HG03064 (cell line): ENCODE measurements around the gene ZBTB12.
"Not testable (repeated sequence)": the region's sequence is repeated elsewhere in the genome, so short reads cannot be mapped to it uniquely, and the experiment has no call there.

Experiments
- ATAC-seq: cut with Tn5 transposase; IDR thresholded peaks from one replicate; pipeline ENCODE4 v1.9.1; 2021; ENCODE audit warnings: low read depth; ENCODE audit not compliant: unreplicated experiment

The ZBTB12 gene, protein sequence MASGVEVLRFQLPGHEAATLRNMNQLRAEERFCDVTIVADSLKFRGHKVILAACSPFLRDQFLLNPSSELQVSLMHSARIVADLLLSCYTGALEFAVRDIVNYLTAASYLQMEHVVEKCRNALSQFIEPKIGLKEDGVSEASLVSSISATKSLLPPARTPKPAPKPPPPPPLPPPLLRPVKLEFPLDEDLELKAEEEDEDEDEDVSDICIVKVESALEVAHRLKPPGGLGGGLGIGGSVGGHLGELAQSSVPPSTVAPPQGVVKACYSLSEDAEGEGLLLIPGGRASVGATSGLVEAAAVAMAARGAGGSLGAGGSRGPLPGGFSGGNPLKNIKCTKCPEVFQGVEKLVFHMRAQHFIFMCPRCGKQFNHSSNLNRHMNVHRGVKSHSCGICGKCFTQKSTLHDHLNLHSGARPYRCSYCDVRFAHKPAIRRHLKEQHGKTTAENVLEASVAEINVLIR

DNA sequence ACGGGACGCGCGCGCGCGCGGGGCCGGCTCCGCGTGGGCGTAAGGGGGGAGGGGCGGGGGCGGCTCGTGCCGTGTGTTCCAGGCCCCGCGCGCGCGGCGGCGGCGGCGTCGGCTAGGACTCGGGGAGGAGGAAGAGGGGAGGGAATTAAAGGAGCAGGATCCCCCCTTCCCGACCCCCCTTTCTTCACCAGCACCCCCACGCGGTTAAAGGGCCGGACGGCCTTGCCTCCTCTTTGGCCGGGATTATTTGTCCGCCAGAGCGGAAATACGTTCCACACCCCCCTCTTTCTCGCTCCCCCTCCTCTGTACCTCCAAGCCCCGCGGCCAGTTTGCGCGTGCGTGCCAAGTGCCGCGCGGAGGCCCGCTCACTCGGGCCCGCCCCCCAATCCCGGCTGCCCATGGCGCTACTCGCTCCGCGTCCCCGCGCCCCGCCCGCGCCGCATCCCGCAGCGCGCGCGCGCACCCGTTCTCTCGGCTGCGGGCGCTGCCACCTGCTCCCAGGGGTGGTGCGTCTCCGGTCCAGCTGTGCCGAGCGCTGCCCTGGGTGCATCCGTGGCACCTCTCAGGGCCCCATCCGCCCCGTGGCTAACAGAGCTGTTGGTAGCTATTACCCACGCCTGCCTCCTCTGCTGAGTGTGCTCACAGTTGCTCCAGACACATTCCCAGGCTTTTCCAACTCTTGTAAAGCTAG is at the start of gene ZBTB12:
TSS of gene ZBTB12 (minus strand) at position 134 of the 691 bp plus-strand sequence. CDS start 781 bp downstream, outside the sequence.
- no peak for ATAC-seq

DNA sequence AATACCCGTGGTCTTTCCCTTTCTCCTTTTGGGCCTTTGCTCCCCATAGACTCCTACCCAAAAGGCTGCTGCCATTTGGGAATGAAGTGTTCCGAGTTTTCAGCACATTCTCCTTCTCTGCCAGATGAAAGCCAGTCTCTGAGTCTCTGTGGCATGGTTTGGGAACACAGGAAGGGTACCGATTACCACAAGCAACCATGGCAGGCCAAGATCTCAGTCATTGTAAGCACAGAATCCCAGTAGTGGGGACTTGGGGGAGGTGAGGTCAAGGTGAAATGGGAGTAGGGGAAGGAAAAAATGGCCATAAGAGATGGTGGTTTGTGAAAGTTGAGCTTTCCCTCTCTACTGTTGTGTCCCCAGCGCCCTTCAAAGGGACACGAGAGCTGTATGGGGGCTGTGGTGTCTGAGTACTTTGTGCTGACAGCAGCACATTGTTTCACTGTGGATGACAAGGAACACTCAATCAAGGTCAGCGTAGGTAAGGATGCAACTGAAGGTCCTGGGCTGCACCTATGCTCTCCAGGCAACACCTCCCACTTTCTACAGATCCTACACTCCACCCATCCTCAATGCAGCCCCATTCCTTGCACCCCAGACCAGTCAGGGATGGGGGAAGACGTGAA is 48.2 kb upstream of the ZBTB12 start:
- no peak for ATAC-seq

DNA sequence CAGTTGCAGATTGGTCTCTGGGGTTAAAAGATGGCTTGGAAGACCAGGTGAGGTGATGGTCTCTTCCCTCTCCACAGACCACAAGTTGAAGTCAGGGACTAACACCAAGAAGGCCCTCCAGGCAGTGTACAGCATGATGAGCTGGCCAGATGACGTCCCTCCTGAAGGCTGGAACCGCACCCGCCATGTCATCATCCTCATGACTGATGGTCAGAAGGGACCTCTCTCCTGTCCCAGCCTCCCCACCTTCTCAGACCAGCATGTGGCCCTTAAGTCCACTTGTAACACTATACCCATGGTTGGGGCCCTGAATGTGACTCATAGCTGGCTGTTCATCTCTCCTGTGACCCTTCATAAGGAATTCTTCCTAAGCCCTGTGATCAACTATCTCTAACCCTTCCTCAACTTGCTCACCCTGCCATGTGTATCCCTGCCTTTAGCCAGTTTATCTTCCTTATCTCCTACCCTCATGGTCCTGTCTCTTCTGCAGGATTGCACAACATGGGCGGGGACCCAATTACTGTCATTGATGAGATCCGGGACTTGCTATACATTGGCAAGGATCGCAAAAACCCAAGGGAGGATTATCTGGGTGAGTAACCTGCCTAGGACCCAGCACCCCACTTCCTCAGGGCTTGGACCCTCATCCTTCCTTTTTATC is 47.0 kb upstream of the ZBTB12 start:
- no peak for ATAC-seq

DNA sequence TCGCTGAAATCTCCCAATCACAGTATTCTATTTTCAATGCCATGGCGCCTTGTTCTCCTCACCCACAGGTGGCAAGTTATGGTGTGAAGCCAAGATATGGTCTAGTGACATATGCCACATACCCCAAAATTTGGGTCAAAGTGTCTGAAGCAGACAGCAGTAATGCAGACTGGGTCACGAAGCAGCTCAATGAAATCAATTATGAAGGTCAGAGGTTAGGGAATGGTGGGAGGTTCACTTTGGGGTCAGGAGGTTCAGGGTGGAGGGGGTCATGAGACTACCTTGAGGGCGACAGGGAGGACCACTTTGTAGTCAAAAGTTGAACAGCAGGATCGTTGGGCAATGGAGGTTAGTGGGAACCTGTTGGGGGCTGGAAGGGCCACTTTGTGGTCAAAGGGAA is 46.4 kb upstream of the ZBTB12 start:
- no peak for ATAC-seq

DNA sequence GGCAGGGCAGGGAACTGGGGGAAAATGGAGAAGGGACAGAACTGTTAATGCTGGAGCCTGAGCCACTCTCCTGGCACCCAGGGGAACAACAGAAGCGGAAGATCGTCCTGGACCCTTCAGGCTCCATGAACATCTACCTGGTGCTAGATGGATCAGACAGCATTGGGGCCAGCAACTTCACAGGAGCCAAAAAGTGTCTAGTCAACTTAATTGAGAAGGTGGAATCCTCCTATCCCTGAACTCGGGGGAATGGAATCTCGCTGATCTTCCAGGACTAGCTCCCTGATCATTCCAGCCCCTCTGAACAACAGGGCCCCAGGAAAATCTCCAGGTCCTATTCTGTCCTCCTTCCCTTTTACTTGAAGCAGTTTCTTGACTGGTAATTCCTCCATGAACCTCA is 46.0 kb upstream of the ZBTB12 start:
- no peak for ATAC-seq

DNA sequence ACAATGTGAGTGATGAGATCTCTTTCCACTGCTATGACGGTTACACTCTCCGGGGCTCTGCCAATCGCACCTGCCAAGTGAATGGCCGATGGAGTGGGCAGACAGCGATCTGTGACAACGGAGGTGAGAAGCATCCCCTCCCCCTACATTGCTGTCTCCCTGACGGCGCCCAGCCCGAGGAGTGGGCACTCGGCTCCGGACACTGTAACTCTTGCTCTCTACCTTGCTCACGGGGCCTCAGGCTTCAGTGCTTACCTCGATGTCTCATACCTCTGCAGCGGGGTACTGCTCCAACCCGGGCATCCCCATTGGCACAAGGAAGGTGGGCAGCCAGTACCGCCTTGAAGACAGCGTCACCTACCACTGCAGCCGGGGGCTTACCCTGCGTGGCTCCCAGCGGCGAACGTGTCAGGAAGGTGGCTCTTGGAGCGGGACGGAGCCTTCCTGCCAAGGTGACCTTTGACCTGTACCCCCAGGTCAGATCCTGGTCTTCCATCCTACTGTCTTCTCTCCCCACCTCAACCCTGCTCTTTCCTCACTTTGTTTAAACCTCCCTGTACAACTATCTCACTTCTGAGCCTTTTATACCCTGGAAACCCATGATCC is 45.3 kb upstream of the ZBTB12 start:
- ATAC-seq: no peak

DNA sequence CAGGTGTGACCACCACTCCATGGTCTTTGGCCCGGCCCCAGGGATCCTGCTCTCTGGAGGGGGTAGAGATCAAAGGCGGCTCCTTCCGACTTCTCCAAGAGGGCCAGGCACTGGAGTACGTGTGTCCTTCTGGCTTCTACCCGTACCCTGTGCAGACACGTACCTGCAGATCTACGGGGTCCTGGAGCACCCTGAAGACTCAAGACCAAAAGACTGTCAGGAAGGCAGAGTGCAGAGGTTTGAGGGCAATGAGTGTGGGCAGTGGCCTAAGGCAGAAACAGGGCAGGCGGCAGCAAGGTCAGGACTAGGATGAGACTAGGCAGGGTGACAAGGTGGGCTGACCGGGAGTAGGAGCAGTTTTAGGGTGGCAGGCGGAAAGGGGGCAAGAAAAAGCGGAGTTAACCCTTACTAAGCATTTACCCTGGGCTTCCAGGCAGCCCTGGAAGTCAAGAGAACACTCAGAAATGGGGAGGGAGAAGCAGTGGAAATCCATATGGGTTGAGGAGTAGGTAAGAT is 44.5 kb upstream of the ZBTB12 start:
- no peak for ATAC-seq

DNA sequence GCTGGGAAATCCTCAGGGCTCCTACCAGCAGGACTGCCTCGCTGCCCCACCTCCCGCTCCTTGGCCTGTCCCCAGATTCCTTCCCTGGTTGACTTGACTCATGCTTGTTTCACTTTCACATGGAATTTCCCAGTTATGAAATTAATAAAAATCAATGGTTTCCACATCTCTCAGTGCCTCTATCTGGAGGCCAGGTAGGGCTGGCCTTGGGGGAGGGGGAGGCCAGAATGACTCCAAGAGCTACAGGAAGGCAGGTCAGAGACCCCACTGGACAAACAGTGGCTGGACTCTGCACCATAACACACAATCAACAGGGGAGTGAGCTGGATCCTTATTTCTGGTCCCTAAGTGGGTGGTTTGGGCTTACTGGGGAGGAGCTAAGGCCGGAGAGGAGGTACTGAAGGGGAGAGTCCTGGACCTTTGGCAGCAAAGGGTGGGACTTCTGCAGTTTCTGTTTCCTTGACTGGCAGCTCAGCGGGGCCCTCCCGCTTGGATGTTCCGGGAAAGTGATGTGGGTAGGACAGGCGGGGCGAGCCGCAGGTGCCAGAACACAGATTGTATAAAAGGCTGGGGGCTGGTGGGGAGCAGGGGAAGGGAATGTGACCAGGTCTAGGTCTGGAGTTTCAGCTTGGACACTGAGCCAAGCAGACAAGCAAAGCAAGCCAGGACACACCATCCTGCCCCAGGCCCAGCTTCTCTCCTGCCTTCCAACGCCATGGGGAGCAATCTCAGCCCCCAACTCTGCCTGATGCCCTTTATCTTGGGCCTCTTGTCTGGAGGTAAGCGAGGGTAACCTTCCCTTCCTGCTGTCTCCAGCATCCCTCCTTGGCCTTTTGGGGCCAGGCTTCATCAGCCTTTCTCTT is 43.9 kb upstream of the ZBTB12 start, which contains the start of gene CFB:
TSS of gene CFB (plus strand) at position 589 of the 863 bp plus-strand sequence. CDS start at position 716, 127 bp downstream.
- ATAC-seq: no peak

DNA sequence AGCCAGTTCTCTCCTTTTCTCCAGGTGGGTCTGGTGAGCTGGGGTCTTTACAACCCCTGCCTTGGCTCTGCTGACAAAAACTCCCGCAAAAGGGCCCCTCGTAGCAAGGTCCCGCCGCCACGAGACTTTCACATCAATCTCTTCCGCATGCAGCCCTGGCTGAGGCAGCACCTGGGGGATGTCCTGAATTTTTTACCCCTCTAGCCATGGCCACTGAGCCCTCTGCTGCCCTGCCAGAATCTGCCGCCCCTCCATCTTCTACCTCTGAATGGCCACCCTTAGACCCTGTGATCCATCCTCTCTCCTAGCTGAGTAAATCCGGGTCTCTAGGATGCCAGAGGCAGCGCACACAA is 43.2 kb upstream of the ZBTB12 start:
- no peak for ATAC-seq

DNA sequence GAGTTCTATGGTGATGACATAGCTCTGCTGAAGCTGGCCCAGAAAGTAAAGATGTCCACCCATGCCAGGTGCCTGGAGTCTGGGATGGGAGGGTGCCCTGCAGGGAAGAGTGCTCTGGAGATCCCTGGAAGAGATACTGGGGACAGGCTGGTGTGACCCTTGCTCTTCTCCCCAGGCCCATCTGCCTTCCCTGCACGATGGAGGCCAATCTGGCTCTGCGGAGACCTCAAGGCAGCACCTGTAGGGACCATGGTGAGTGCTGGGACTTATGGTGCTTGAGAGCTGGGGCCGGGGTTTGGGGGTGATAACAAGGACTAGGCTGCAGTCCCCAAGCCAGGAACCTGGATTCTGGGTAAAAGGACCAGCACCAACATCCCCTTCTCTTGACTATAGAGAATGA is 41.9 kb upstream of the ZBTB12 start:
- ATAC-seq: no peak

DNA sequence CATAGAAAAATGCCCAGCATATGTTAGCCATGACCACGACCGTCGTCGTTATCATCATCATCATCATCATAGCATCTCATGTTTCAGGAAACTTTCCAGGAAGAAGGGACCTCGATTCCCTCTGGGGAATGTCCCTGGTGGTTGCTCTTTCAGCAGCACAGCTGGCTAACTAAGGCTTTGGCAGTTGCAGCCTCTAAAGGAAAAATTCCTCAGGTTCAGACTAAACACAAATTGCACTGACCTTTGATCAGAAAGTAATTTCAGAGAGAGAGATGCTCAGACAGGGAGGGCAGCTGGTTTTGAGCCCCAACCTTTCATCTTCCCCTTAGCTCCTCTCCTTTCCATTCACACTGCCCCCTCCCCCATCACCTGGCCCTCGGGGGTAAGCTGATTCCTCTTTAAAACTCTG is 38.4 kb upstream of the ZBTB12 start:
- ATAC-seq: no peak

DNA sequence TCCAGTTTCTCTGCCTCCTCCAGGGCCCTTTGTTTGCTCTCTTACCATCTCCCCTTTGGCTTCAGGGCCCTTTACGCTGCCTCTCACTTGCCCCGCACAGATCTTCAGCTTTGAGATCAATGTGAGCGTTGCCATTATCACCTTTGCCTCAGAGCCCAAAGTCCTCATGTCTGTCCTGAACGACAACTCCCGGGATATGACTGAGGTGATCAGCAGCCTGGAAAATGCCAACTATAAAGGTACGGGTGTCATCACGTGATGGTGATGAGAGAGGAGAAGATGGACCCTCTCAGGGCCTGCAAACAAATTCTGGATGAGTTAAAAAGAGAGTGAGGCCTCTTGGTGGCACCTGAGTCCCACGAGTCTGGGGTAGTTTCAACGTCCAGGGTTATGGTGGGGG is 33.9 kb upstream of the ZBTB12 start:
- ATAC-seq: no peak

DNA sequence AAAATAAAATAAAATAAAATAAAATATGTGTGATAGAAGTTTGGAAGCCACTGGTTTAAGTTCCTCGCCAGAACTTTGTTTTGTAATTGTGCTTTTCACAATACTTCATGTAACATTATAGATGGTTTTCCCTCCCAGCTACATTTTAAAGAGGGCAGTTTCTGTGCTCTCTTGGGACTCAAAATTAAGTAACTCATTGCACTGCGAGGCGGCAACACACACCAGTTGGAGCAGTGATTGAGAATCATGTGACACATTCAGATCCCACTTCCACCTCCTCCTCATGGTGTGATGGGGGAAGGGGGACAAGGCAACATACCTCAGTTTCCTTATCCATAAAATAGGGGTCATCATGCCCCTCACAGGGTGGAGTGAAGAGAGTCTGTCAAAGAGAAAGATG is 33.1 kb upstream of the ZBTB12 start:
- ATAC-seq: no peak

DNA sequence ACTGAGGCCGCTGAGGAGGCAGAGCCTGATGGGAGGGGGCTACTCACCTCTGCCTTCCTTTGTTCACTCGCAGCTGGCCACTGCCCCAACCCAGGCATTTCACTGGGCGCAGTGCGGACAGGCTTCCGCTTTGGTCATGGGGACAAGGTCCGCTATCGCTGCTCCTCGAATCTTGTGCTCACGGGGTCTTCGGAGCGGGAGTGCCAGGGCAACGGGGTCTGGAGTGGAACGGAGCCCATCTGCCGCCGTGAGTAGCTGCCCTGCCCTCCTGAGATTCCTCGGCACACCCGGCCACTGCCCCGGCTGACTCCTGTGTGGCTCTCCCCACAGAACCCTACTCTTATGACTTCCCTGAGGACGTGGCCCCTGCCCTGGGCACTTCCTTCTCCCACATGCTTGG is 31.7 kb upstream of the ZBTB12 start:
- ATAC-seq: no peak

DNA sequence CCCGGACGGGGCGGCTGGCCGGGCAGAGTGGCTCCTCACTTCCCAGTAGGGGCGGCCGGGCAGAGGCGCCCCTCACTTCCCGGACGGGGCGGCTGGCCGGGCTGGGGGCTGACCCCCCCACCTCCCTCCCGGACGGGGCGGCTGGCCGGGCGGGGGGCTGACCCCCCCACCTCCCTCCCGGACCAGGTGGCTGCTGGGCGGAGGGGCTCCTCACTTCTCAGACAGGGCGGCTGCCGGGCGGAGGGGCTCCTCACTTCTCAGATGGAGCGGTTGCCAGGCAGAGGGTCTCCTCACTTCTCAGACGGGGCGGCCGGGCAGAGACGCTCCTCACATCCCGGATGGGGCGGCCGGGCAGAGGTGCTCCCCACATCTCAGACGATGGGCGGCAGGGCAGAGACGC is 30.3 kb upstream of the ZBTB12 start:
- not testable (repeated sequence) for ATAC-seq

DNA sequence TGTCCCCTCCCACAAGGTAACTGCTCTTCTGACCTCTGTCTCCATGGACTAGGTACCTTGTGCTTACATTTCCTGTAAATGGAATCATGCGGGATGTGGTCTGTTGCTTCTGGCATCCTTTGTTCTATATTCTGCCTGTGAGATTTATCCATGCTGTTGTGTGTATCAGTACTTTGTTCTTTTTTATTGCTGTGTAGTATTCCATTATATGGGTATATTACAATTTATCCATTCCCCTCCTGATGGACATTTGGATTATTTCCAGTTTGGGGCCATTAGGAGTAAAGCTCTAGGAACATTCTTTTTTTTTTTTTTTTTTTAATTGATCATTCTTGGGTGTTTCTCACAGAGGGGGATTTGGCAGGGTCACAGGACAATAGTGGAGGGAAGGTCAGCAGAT is 29.1 kb upstream of the ZBTB12 start:
- ATAC-seq: no peak

DNA sequence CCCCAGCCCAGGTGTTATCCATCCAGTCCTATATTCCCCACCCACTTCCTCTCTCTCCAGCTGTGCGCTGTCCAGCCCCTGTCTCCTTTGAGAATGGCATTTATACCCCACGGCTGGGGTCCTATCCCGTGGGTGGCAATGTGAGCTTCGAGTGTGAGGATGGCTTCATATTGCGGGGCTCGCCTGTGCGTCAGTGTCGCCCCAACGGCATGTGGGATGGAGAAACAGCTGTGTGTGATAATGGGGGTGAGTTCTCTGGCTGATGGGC is 26.7 kb upstream of the ZBTB12 start:
- ATAC-seq: no peak

DNA sequence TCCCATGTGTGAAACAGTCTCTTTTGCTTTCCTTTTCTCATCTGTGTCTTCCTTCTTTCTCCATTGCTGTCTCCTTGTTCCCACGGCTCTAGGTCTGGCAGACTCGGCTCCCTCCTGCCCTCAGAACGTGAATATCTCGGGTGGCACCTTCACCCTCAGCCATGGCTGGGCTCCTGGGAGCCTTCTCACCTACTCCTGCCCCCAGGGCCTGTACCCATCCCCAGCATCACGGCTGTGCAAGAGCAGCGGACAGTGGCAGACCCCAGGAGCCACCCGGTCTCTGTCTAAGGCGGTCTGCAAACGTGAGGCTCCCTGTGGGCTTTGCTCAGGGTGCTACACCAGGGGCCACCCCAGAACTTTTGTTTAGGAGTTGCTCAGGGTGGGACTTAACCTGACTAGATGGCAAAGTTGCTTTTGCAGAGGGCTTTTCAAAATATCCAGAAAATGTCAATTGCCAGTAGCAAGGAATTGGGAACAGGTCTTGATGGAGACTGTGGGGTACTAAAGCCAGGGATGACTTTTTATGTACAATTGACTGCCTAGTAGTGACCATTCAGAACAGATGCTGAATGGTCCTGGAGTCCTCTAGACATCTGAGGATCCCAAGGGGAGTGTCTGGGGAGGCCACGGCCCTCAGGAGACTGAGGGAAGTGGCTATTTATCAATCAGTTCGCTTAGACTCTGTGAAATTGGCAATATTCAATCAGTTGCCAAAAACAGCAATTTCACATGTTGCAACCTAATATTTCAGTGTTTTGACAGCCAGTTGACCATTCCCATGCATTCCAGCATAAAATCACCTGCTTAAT is 26.2 kb upstream of the ZBTB12 start:
- no peak for ATAC-seq
